T-cell (primary cell): ENCODE data around the gene PRKAA1. TPM values are rescaled to one million over a fixed set of nuclear protein-coding genes. Genes with fewer than 3 reads are reported as not detected.

ENCODE experiments used
- ATAC-seq, 4 experiments: fragments of 200-7000 bp in 3 of 4; fragments of 150-1000 bp in 1 of 4; cut with Tn5 transposase; replicated peaks in 1 of 4; 1 replicate in 3 of 4; 2 replicates in 1 of 4; pipeline ENCODE4 v1.10.0; 2021; ENCODE audit warnings: moderate library complexity in 3 of 4, mild to moderate bottlenecking in 2 of 4, moderate number of reproducible peaks in 1 of 4
- CTCF ChIA-PET, 2 donors: fragments of 300-600 bp; sonication (Branson Sonifier 250); formaldehyde crosslinking; loops; one replicate each; lab custom pipeline; 2022; ENCODE audit warnings: antibody characterized with exemption in 2 of 2; lab: Charles Lee
- POLR2A ChIA-PET, 2 donors: fragments of 300-600 bp; sonication (Branson Sonifier 250); formaldehyde crosslinking; loops; one replicate each; lab custom pipeline; 2022; ENCODE audit warnings: antibody characterized with exemption in 2 of 2; lab: Charles Lee
- DNase-seq, 35 experiments: peaks; one replicate each; pipeline versions ENCODE4 v3.0.0 to v3.0.0-alpha.2; 2013 to 2023
- H3K27ac ChIP-seq: one replicate; pipeline ENCODE4 v1.5.1; 2013; ENCODE audit warnings: low read length
- H3K27me3 ChIP-seq, 2 experiments: replicated peaks in 1 of 2; 1 replicate in 1 of 2; 2 replicates in 1 of 2; pipeline versions ENCODE4 v1.6.1 to v1.7.0; 2013; ENCODE audit warnings: low read length in 1 of 2, mixed read lengths in 1 of 2; ENCODE audit not compliant: control insufficient read depth in 2 of 2, insufficient read depth in 2 of 2; ENCODE audit errors: extremely low read depth in 1 of 2
- H3K36me3 ChIP-seq, 2 donors: 1 replicate in 1 of 2; 2 replicates in 1 of 2; pipeline versions ENCODE4 v1.6.1 to v1.7.0; 2013; ENCODE audit warnings: low read length in 1 of 2; ENCODE audit not compliant: control insufficient read depth in 2 of 2, insufficient read depth in 1 of 2; ENCODE audit errors: extremely low read depth in 1 of 2
- H3K4me1 ChIP-seq, 2 experiments: 1 replicate in 1 of 2; 2 replicates in 1 of 2; pipeline versions ENCODE4 v1.6.1 to v1.7.0; 2013; ENCODE audit warnings: low read length in 2 of 2, mixed read lengths in 1 of 2; ENCODE audit not compliant: insufficient read depth in 2 of 2, control insufficient read depth in 1 of 2; ENCODE audit errors: extremely low read depth in 1 of 2
- H3K4me3 ChIP-seq, 2 donors: 1 replicate in 1 of 2; 2 replicates in 1 of 2; pipeline versions ENCODE4 v1.5.1 to v1.7.0; 2013; ENCODE audit warnings: mild to moderate bottlenecking in 2 of 2, low read length in 1 of 2, moderate library complexity in 1 of 2; ENCODE audit not compliant: control insufficient read depth in 1 of 2; ENCODE audit errors: extremely low read depth in 1 of 2
- H3K9me3 ChIP-seq: 2 replicates; pipeline ENCODE4 v1.7.0; 2013
- H3K27ac Mint-ChIP-seq, 2 donors: one replicate each; pipeline ENCODE4 v1.8.0; 2020 to 2021; ENCODE audit warnings: mild to moderate bottlenecking in 2 of 2, mixed read lengths in 2 of 2
- H3K27me3 Mint-ChIP-seq, 2 donors: one replicate each; pipeline ENCODE4 v1.8.0; 2021 to 2022; ENCODE audit warnings: mixed read lengths in 2 of 2
- H3K36me3 Mint-ChIP-seq: one replicate; pipeline ENCODE4 v1.8.0; 2021; ENCODE audit warnings: mixed read lengths
- H3K4me1 Mint-ChIP-seq, 3 donors: one replicate each; pipeline ENCODE4 v1.8.0; 2020 to 2022; ENCODE audit warnings: mixed read lengths in 3 of 3, mild to moderate bottlenecking in 1 of 3
- H3K4me3 Mint-ChIP-seq, 3 donors: one replicate each; pipeline ENCODE4 v1.8.0; 2020 to 2022; ENCODE audit warnings: mild to moderate bottlenecking in 3 of 3, mixed read lengths in 3 of 3, moderate library complexity in 3 of 3
- H3K9me3 Mint-ChIP-seq, 3 donors: one replicate each; pipeline ENCODE4 v1.8.0; 2020 to 2022; ENCODE audit warnings: mixed read lengths in 3 of 3
- WGBS: methylation state at CpG from one replicate; pipeline ENCODE4 v1.1.5; 2013; ENCODE audit warnings: missing lambda C conversion rate; ENCODE audit not compliant: insufficient coverage; 5-methylcytosine and 5-hydroxymethylcytosine counted together
- total RNA-seq, 35 experiments: library from RNA in 6 of 35; stranded (reverse) in 6 of 35; fragments of 120-200 nt in 1 of 35; gene quantifications; one replicate each; pipeline versions ENCODE4 v1.2.1 to v1.2.4 and lab custom pipeline; 2013 to 2026

Gene PRKAA1
- total RNA-seq, 5 donors from 2014 or later (not counting 1 experiment from before 2014, with no cell fraction given), result 92.3 to 112 (median 96.7) TPM

DNA sequence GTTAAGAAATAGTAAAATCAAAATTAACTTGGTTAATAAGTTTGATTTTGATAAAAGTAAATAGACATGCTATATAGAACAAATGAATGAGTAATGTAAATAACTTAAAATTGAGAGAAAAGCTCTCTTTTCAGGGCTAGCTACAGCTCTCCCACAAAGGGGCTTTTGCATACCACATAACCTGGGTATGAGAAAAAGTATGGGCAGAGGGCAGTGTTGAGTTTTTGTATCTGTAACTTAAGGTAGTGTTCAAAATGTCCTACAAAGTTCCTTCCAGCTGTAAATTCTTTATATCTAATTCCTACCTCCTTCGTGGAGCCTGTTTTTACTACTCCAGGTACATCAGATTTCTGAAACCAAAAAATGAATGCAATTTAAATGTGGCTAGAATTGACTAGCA lies 23.6 kb downstream of the PRKAA1 start:
- peaks cover 20% of the 10 kb centered on the region for H3K36me3 Mint-ChIP-seq
- peaks cover 12 to 18% (median 13%) of the 10 kb centered on the region in 3 donors for H3K4me1 Mint-ChIP-seq
- ATAC-seq (no peak), DNase-seq (no peak)
- no peaks in the 10 kb centered on the region for H3K9me3 Mint-ChIP-seq
- CTCF ChIA-PET, result interaction anchor here in 1 of 2 donors (1.2 kb wide), 1 partner anchor 23 kb away, joined by 3 read pairs; no protein-coding TSS in a partner anchor
- POLR2A ChIA-PET, result no interaction called here
- H3K27ac Mint-ChIP-seq, result peak overlapping the region in 1 of 2 donors; percentile 39
- peaks cover 7 to 48% of the 10 kb centered on the region in 2 donors for H3K36me3 ChIP-seq
- no peaks in the 10 kb centered on the region for H3K4me1 ChIP-seq
- H3K27ac ChIP-seq, result no peak overlapping the region
- no peaks in the 10 kb centered on the region for H3K27me3 Mint-ChIP-seq
- no peaks in the 10 kb centered on the region for H3K9me3 ChIP-seq
- no peak overlapping the region for H3K4me3 ChIP-seq
- WGBS, result no CpG with 5 or more reads among the region's 1 CpG
- no peaks in the 10 kb centered on the region for H3K27me3 ChIP-seq
- H3K4me3 Mint-ChIP-seq, result no peak overlapping the region

DNA sequence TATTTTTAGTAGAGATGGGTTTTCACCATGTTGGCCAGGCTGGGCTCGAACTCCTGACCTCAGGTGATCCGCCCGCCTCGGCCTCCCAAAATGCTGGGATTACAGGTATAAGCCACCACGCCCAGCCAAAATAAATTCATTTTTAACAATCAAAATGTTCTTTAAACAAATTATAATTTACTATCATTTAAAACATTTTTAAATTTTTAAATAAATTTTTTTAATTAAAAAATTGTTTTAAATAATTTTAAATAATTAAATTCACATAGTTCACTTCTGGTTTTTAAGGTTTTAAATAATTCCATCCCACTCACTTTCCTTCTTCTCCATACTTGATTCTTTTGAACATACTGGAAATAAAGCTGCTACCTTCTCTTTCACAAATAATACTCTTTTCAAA lies 27.4 kb downstream of the PRKAA1 start:
- Histone ChIP-seq H3K4me3 (no peak overlapping the region), H3K4me1 (no peaks in the 10 kb centered on the region), H3K27ac (no peak overlapping the region), H3K9me3 (no peaks in the 10 kb centered on the region), H3K27me3 (no peaks in the 10 kb centered on the region), H3K36me3 (peaks cover 7 to 62% of the 10 kb centered on the region in 2 donors)
- no peak overlapping the region for H3K27ac Mint-ChIP-seq
- no peak overlapping the region for H3K4me3 Mint-ChIP-seq
- ChIA-PET CTCF (no interaction called here), POLR2A (interaction anchor here in 1 of 2 donors (0.5 kb wide), 1 partner anchor 125 kb away, joined by 3 read pairs; no protein-coding TSS in a partner anchor)
- WGBS, result no CpG with 5 or more reads among the region's 5 CpGs
- peaks cover 26% of the 10 kb centered on the region for H3K36me3 Mint-ChIP-seq
- H3K27me3 Mint-ChIP-seq, result no peaks in the 10 kb centered on the region
- H3K9me3 Mint-ChIP-seq, result no peaks in the 10 kb centered on the region
- no peak for DNase-seq
- ATAC-seq, result no peak
- H3K4me1 Mint-ChIP-seq, result peaks cover under 1 to 3% (median 3%) of the 10 kb centered on the region in 3 donors

DNA sequence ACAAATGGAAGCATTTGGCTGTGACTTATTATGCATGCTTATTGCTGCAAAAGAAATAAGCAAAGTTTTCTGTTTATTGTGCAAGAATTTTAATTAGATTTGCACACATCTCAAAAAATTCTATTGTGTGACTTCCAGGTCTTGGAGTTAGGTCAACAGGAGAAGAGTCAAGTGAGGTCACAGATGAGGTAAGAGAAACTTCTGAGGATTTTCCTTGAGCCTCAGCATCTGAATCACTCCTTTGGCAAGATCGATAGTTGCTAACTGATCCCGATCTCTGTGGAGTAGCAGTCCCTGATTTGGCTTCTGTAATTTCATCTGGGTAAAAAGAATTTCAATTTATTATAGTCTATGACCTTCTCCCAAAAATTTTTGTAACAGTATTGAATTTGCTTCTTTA lies 35.5 kb downstream of the PRKAA1 start:
- ChIA-PET CTCF (no interaction called here), POLR2A (interaction anchor here in 1 of 2 donors (1.0 kb wide), 1 partner anchor 28 kb away, joined by 7 read pairs; no protein-coding TSS in a partner anchor)
- Histone ChIP-seq H3K36me3 (peaks cover 0 to 47% of the 10 kb centered on the region in 2 donors), H3K27ac (no peak overlapping the region), H3K4me1 (no peaks in the 10 kb centered on the region), H3K9me3 (no peaks in the 10 kb centered on the region), H3K4me3 (no peak overlapping the region), H3K27me3 (no peaks in the 10 kb centered on the region)
- DNase-seq (no peak), ATAC-seq (no peak)
- no peaks in the 10 kb centered on the region for H3K9me3 Mint-ChIP-seq
- H3K27ac Mint-ChIP-seq, result no peak overlapping the region
- no peaks in the 10 kb centered on the region for H3K27me3 Mint-ChIP-seq
- H3K36me3 Mint-ChIP-seq, result peaks cover 36% of the 10 kb centered on the region
- H3K4me3 Mint-ChIP-seq, result no peak overlapping the region
- H3K4me1 Mint-ChIP-seq, result no peaks in the 10 kb centered on the region
- WGBS, result no CpG with 5 or more reads among the region's 2 CpGs

DNA sequence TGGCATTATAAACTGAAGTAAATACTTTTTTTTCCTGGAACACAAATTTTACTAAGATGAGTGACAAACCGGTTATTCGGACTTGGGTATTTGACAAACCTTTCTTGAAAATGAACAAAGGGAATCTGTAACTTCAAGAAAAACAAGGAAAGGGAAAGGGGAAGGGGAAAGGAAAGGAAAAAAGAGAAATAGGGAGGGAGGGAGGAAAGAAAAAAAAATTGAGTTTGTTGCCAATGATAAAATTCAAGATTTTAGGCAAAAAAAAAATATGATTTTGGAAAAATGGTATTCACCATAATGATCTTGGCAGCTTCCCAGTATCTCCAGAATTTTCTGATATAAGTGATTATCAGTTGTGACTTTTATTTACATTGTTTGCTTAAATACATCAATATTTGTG lies 40.8 kb downstream of the PRKAA1 start:
- Mint-ChIP-seq H3K27ac (no peak overlapping the region), H3K36me3 (peaks cover 14% of the 10 kb centered on the region), H3K27me3 (no peaks in the 10 kb centered on the region), H3K4me1 (peaks cover 0 to 13% (median 5%) of the 10 kb centered on the region in 3 donors), H3K9me3 (no peaks in the 10 kb centered on the region), H3K4me3 (peak overlapping the region in 1 of 3 donors; percentile 6)
- Histone ChIP-seq H3K27me3 (no peaks in the 10 kb centered on the region), H3K9me3 (no peaks in the 10 kb centered on the region), H3K4me1 (peaks cover 3 to 8% of the 10 kb centered on the region in 2 experiments), H3K36me3 (peaks cover 0 to 6% of the 10 kb centered on the region in 2 donors), H3K27ac (no peak overlapping the region), H3K4me3 (no peak overlapping the region)
- no peak for DNase-seq
- ChIA-PET POLR2A (interaction anchor here in 1 of 2 donors (1.0 kb wide), 1 partner anchor 36 kb away, joined by 3 read pairs; no protein-coding TSS in a partner anchor), CTCF (interaction anchor here in 1 of 2 donors (1.5 to 1.6 kb wide), 2 partner anchors 18 to 20 kb away, joined by 3 read pairs; no protein-coding TSS in a partner anchor)
- WGBS, result 93% methylated on average over 2 of the region's 2 CpGs
- ATAC-seq, result no peak

DNA sequence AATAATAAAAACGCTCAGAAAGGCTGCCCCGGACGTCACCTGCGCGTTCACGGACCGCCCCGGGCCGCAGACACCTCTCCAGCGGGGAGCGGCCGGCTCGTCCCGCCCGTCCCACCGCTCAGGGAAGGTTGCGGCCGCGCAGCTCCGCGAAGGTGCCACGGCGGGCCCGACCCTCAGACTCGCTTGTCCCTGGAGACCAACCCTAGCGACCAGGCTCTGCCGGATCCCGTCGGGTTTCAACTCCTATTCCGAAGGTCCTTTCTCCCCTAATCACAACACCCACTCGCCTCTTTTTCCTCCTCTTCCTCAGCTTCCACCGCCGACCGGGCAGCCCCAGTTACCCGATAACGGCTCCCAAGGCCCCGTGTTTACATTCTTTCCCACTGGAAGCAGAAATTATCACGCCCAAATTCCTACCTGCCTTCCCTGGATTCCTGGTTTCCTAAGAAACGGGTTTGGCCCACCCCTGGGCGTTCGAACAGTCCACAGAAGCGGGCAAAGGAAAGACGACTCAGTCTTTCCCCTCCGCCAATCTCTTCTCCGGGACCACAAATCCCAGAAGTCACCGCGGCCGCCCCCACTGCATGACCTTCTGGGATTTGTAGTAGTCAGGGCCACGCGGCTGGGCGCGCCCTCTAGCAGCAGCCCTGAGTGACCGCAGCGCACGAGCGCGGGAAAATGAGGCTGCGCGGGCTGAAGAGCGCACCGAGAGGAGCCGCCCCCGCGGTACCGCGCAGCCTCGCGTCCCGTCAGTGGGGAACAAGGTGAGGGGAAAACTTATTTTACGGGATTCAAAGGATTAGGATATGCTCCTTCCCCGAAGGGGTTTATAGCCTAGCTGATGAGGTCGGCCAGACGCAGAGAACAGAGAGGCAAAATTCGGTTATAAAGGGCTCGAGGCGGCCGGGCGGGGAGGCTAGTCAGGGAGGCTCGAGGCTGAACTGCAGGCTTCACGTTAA lies 42.5 kb downstream of the PRKAA1 start, which contains the start of gene TTC33:
Gene TTC33 (minus strand): TSS at position 555 of the 959 bp plus-strand sequence. CDS start 8,943 bp downstream, outside the sequence.
- no peaks in the 10 kb centered on the region for H3K9me3 Mint-ChIP-seq
- no peaks in the 10 kb centered on the region for H3K27me3 ChIP-seq
- no peaks in the 10 kb centered on the region for H3K36me3 ChIP-seq
- H3K4me1 ChIP-seq, result peaks cover 3 to 8% of the 10 kb centered on the region in 2 experiments
- no peaks in the 10 kb centered on the region for H3K27me3 Mint-ChIP-seq
- H3K9me3 ChIP-seq, result no peaks in the 10 kb centered on the region
- CTCF ChIA-PET, result interaction anchor here in 1 of 2 donors (0.7 to 1.6 kb wide), 2 partner anchors 21 to 1101 kb away, joined by 3 read pairs; no protein-coding TSS in a partner anchor
- H3K4me3 ChIP-seq, result peak within 1 kb of the TSS; percentile 93 to 100
- no peak within 1 kb of the TSS for H3K27ac Mint-ChIP-seq
- H3K27ac ChIP-seq, result peak within 1 kb of the TSS; percentile 87
- H3K36me3 Mint-ChIP-seq, result peaks cover 7% of the 10 kb centered on the region
- peaks cover 9 to 28% (median 19%) of the 10 kb centered on the region in 3 donors for H3K4me1 Mint-ChIP-seq
- POLR2A ChIA-PET, result no interaction called here
- DNase-seq, result peak; percentile 83 to 97 (median 93)
- no peak within 1 kb of the TSS for H3K4me3 Mint-ChIP-seq
- ATAC-seq, result peak; percentile 88 to 93 (median 91)
- 8% methylated on average over 80 of the region's 80 CpGs for WGBS

DNA sequence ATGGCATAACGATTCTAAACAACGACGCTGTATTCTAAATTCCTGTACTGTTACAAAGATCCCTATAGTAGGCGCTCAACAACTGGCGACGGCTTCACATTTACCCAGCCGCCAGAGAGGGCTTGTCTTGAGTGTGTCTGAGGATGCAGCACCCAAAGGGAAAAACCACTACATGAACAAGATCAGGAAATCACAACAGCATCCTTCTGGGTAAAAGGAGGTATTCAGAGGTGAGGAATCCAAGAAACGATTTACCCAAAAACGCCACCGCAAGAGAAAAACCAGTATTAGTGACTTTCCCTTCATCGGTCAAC lies 43.1 kb downstream of the PRKAA1 start:
- peak; percentile 71 to 76 (median 74) for ATAC-seq
- H3K27me3 Mint-ChIP-seq, result no peaks in the 10 kb centered on the region
- WGBS, result 0% methylated on average over 3 of the region's 11 CpGs
- Histone ChIP-seq H3K9me3 (no peaks in the 10 kb centered on the region), H3K4me1 (peaks cover 3 to 8% of the 10 kb centered on the region in 2 experiments), H3K4me3 (peak overlapping the region; percentile 93 to 100), H3K27me3 (no peaks in the 10 kb centered on the region), H3K27ac (peak overlapping the region; percentile 87), H3K36me3 (no peaks in the 10 kb centered on the region)
- DNase-seq, result peak; percentile 21 to 81 (median 57)
- H3K4me3 Mint-ChIP-seq, result no peak overlapping the region
- ChIA-PET CTCF (no interaction called here), POLR2A (no interaction called here)
- H3K4me1 Mint-ChIP-seq, result peaks cover 15 to 34% (median 25%) of the 10 kb centered on the region in 3 donors
- H3K9me3 Mint-ChIP-seq, result no peaks in the 10 kb centered on the region
- no peak overlapping the region for H3K27ac Mint-ChIP-seq
- peaks cover 11% of the 10 kb centered on the region for H3K36me3 Mint-ChIP-seq
